GM23248 (cell line): ENCODE data around the gene FSCN2. TPM values are rescaled to one million over a fixed set of nuclear protein-coding genes. Genes with fewer than 3 reads are reported as not detected.
"Not testable (repeated sequence)": the region's sequence is repeated elsewhere in the genome, so short reads cannot be mapped to it uniquely, and the experiment has no call there.

Source experiments
- DNase-seq: peaks from one replicate; pipeline ENCODE4 v3.0.0-alpha.2; 2015
- H2AFZ ChIP-seq: fragments of 200-600 bp; sonication (generic); 2 replicates; pipeline ENCODE4 v1.6.1; 2016; ENCODE audit warnings: antibody characterized with exemption
- H3F3A ChIP-seq: fragments of 200-600 bp; sonication (generic); 2 replicates; pipeline ENCODE4 v1.6.1; 2016; ENCODE audit warnings: mild to moderate bottlenecking, antibody characterized with exemption, mixed run types; ENCODE audit not compliant: insufficient read depth
- H3K27ac ChIP-seq: fragments of 200-600 bp; sonication (generic); 2 replicates; pipeline ENCODE4 v1.5.1; 2016; ENCODE audit warnings: mild to moderate bottlenecking
- H3K27me3 ChIP-seq: fragments of 200-600 bp; sonication (generic); replicated peaks from 2 replicates; pipeline ENCODE4 v1.6.1; 2016; ENCODE audit warnings: mild to moderate bottlenecking; ENCODE audit not compliant: insufficient read depth
- H3K36me3 ChIP-seq: fragments of 200-600 bp; sonication (generic); 2 replicates; pipeline ENCODE4 v1.6.1; 2016; ENCODE audit warnings: low read depth, mild to moderate bottlenecking
- H3K4me1 ChIP-seq: fragments of 200-600 bp; sonication (generic); 2 replicates; pipeline ENCODE4 v1.6.1; 2016; ENCODE audit warnings: mild to moderate bottlenecking; ENCODE audit not compliant: insufficient read depth
- H3K4me2 ChIP-seq: fragments of 200-600 bp; sonication (generic); one replicate; pipeline ENCODE4 v1.6.1; 2016; ENCODE audit warnings: mild to moderate bottlenecking; ENCODE audit not compliant: unreplicated experiment
- H3K4me3 ChIP-seq: fragments of 200-600 bp; sonication (generic); 2 replicates; pipeline ENCODE4 v1.5.1; 2016; ENCODE audit warnings: mild to moderate bottlenecking
- H3K79me2 ChIP-seq: fragments of 200-600 bp; sonication (generic); 2 replicates; pipeline ENCODE4 v1.6.1; 2016; ENCODE audit warnings: mild to moderate bottlenecking; ENCODE audit not compliant: insufficient read depth
- H3K9ac ChIP-seq: fragments of 200-600 bp; sonication (generic); 2 replicates; pipeline ENCODE4 v1.6.1; 2016; ENCODE audit warnings: mild to moderate bottlenecking
- H3K9me2 ChIP-seq: fragments of 200-600 bp; sonication (generic); 2 replicates; pipeline ENCODE4 v1.6.1; 2016; ENCODE audit warnings: mixed run types, mild to moderate bottlenecking, moderate library complexity; ENCODE audit not compliant: insufficient read depth
- H3K9me3 ChIP-seq: fragments of 200-600 bp; sonication (generic); one replicate; pipeline ENCODE4 v1.6.1; 2017; ENCODE audit warnings: low read depth
- H4K20me1 ChIP-seq: fragments of 200-600 bp; sonication (generic); 2 replicates; pipeline ENCODE4 v1.6.0; 2016; ENCODE audit not compliant: insufficient read depth
- EZH2 ChIP-seq: fragments of 200-600 bp; sonication (generic); IDR thresholded peaks from 2 replicates; pipeline ENCODE4 v1.6.1; 2018; ENCODE audit warnings: antibody characterized with exemption, mild to moderate bottlenecking; ENCODE audit not compliant: insufficient read depth, poor library complexity, severe bottlenecking
- EZH2phosphoT487 ChIP-seq: fragments of 200-600 bp; sonication (generic); IDR thresholded peaks from 2 replicates; pipeline ENCODE4 v1.6.1; 2018; ENCODE audit warnings: antibody characterized with exemption, moderate library complexity, mild to moderate bottlenecking, low read depth; ENCODE audit not compliant: insufficient read depth
- WGBS, 2 experiments: methylation state at CpG; one replicate each; pipeline ENCODE4 v1.1.6; 2015 to 2017; ENCODE audit warnings: low lambda C conversion rate in 2 of 2, low coverage in 1 of 2; ENCODE audit errors: missing lambda C conversion rate in 2 of 2; 5-methylcytosine and 5-hydroxymethylcytosine counted together
- in situ Hi-C: fragments of 300-500 bp; cut with MboI; formaldehyde crosslinking; loops from 2 replicates; pipeline ENCODE4 v1.15.0; 2020
- polyA plus RNA-seq: library from polyadenylated mRNA; unstranded; fragments of >200 nt; fragmentation: Nextera tagmentation; extraction: Ambion mirVana; gene quantifications from 2 replicates; pipeline ENCODE4 v1.2.1, GENCODE V29; 2016
- total RNA-seq: library from RNA; depleted of rRNA; stranded (reverse); fragments of >200 nt; shearing (Covaris generic); gene quantifications from 2 replicates; pipeline ENCODE4 v1.2.3, GENCODE V29; 2014

The FSCN2 gene
- total and polyA plus RNA-seq, 2 experiments from 2014 or later, result 0.48 to 3.2 TPM

- Histone ChIP-seq H3K79me2 (no peaks in the 10 kb centered on the region), H3K27me3 (no peaks in the 10 kb centered on the region), H3K4me1 (peaks cover 10% of the 10 kb centered on the region; the same call in 1 of the 2 replicates), H3K36me3 (no peaks in the 10 kb centered on the region), H4K20me1 (no peaks in the 10 kb centered on the region), H3K9me2 (no peaks in the 10 kb centered on the region), H2AFZ (no peak overlapping the region), H3K4me2 (no peak overlapping the region), H3K27ac (no peak overlapping the region), H3K9ac (no peak overlapping the region), H3K9me3 (no peaks in the 10 kb centered on the region), H3F3A (no peaks in the 10 kb centered on the region), H3K4me3 (no peak overlapping the region)
- 87 to 89% methylated on average over 20 to 21 of the region's 21 CpGs for WGBS, 2 experiments
- TF ChIP-seq EZH2 (no peak), EZH2phosphoT487 (no peak)
- in situ Hi-C loops, result no loop called here
- DNase-seq, result no peak
Observed at GRCh38 chr17:81526662-81527571, 1.3 kb upstream of the FSCN2 start.

- no peaks in the 10 kb centered on the region for H3K27me3 ChIP-seq
- H3K9ac ChIP-seq, result no peak overlapping the region
- H3K36me3 ChIP-seq, result no peaks in the 10 kb centered on the region
- no peak overlapping the region for H3K4me3 ChIP-seq
- DNase-seq, result no peak
- no peak overlapping the region for H3K4me2 ChIP-seq
- no peaks in the 10 kb centered on the region for H3K79me2 ChIP-seq
- no peaks in the 10 kb centered on the region for H4K20me1 ChIP-seq
- peaks cover 7% of the 10 kb centered on the region; the same call in 1 of the 2 replicates for H3K4me1 ChIP-seq
- H3F3A ChIP-seq, result no peaks in the 10 kb centered on the region
- no peak overlapping the region for H2AFZ ChIP-seq
- H3K27ac ChIP-seq, result no peak overlapping the region
- no peak for TF ChIP-seq EZH2phosphoT487
- TF ChIP-seq EZH2, result no peak
- 67 to 81% methylated on average over 11 to 20 of the region's 20 CpGs for WGBS, 2 experiments
- in situ Hi-C loops, result no loop called here
- no peaks in the 10 kb centered on the region for H3K9me2 ChIP-seq
- H3K9me3 ChIP-seq, result no peaks in the 10 kb centered on the region
Observed at GRCh38 chr17:81528384-81528650, 140 bp downstream of the FSCN2 start.

DNA sequence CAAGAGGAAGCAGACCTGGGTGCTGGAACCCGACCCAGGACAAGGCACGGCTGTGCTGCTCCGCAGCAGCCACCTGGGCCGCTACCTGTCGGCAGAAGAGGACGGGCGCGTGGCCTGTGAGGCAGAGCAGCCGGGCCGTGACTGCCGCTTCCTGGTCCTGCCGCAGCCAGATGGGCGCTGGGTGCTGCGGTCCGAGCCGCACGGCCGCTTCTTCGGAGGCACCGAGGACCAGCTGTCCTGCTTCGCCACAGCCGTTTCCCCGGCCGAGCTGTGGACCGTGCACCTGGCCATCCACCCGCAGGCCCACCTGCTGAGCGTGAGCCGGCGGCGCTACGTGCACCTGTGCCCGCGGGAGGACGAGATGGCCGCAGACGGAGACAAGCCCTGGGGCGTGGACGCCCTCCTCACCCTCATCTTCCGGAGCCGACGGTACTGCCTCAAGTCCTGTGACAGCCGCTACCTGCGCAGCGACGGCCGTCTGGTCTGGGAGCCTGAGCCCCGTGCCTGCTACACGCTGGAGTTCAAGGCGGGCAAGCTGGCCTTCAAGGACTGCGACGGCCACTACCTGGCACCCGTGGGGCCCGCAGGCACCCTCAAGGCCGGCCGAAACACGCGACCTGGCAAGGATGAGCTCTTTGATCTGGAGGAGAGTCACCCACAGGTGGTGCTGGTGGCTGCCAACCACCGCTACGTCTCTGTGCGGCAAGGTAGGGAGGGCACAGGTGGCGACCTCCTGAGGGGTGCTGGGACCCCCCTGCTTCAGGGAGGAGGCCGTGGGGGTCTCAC is 667 bp downstream of the FSCN2 start:
- H3F3A ChIP-seq, result no peaks in the 10 kb centered on the region
- H3K9me2 ChIP-seq, result no peaks in the 10 kb centered on the region
- no peak overlapping the region for H3K4me2 ChIP-seq
- no peaks in the 10 kb centered on the region for H3K36me3 ChIP-seq
- in situ Hi-C loops, result no loop called here
- H3K27ac ChIP-seq, result no peak overlapping the region
- H3K4me3 ChIP-seq, result no peak overlapping the region
- no peaks in the 10 kb centered on the region for H3K79me2 ChIP-seq
- no peaks in the 10 kb centered on the region for H3K27me3 ChIP-seq
- WGBS, 2 experiments, result 82 to 83% methylated on average over 43 to 62 of the region's 62 CpGs
- DNase-seq, result no peak
- no peak overlapping the region for H3K9ac ChIP-seq
- H3K4me1 ChIP-seq, result peaks cover 5% of the 10 kb centered on the region; the same call in 1 of the 2 replicates
- no peaks in the 10 kb centered on the region for H4K20me1 ChIP-seq
- TF ChIP-seq EZH2 (no peak), EZH2phosphoT487 (no peak)
- no peak overlapping the region for H2AFZ ChIP-seq
- no peaks in the 10 kb centered on the region for H3K9me3 ChIP-seq

DNA sequence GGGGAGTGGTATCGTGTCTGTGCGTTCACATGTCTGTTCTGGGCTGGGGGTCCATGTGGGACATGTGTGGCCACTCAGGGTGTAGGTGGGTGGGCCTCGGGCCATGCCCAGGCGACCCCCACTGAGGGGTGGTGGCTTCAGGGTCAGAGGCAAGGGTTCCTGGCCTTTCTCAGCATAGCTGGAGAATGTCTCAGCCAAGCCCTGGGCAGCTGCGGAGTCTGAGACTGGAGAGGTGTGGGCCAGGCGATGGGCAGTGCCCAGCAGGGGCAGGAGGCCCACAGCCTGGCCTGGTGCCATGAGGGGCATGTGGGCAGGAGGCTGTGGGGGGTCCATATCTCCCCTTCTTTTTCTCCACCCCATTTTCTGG is 1.2 kb downstream of the FSCN2 start:
- TF ChIP-seq EZH2phosphoT487 (no peak), EZH2 (no peak)
- Histone ChIP-seq H3K4me2 (no peak overlapping the region), H3F3A (no peaks in the 10 kb centered on the region), H3K9ac (no peak overlapping the region), H3K36me3 (no peaks in the 10 kb centered on the region), H3K4me1 (peaks cover 5% of the 10 kb centered on the region; the same call in 1 of the 2 replicates), H3K4me3 (no peak overlapping the region), H3K27ac (no peak overlapping the region), H3K79me2 (no peaks in the 10 kb centered on the region), H3K9me3 (no peaks in the 10 kb centered on the region), H4K20me1 (no peaks in the 10 kb centered on the region), H2AFZ (no peak overlapping the region), H3K9me2 (no peaks in the 10 kb centered on the region), H3K27me3 (no peaks in the 10 kb centered on the region)
- DNase-seq, result no peak
- 47 to 55% methylated on average over 5 to 6 of the region's 6 CpGs for WGBS, 2 experiments
- in situ Hi-C loops, result no loop called here

DNA sequence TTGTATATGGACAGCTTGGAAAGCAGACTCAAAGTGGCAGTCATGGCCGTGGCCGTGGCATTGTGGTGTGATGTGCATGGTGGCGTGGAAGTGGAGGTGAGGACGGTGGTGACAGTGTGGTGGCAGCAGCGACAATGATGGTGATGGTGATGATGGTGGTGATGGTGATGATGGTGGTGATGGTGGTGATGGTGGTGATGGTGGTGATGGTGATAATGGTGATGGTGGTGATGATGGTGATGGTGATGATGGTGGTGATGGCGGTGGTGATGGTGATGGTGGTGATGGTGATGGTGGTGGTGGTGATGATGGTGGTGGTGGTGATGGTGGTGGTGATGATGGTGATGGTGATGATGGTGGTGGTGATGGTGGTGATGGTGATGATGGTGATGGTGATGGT is 2.8 kb downstream of the FSCN2 start:
- H3K4me2 ChIP-seq, H3F3A ChIP-seq, H3K36me3 ChIP-seq, H3K9me2 ChIP-seq, H3K4me1 ChIP-seq, H3K4me3 ChIP-seq, DNase-seq, H4K20me1 ChIP-seq, H3K27me3 ChIP-seq, H3K27ac ChIP-seq, H3K9ac ChIP-seq, H3K79me2 ChIP-seq, H3K9me3 ChIP-seq, H2AFZ ChIP-seq, in situ Hi-C loops: not testable (repeated sequence)
- 79 to 84% methylated on average over 5 to 6 of the region's 6 CpGs for WGBS, 2 experiments

GRCh38 chr17:81531998-81532404 is 3.8 kb downstream of the FSCN2 start:
- H3K9me3 ChIP-seq, H3K79me2 ChIP-seq, H3K36me3 ChIP-seq, H4K20me1 ChIP-seq, H3K4me1 ChIP-seq, H3K27ac ChIP-seq, H3K9ac ChIP-seq, H3K4me3 ChIP-seq, H3K27me3 ChIP-seq, in situ Hi-C loops, H3F3A ChIP-seq, H3K4me2 ChIP-seq, H2AFZ ChIP-seq, H3K9me2 ChIP-seq, DNase-seq: not testable (repeated sequence)
- WGBS, 2 experiments, result 94 to 100% methylated on average over 1 to 3 of the region's 3 CpGs
